GM10266 (cell line): ENCODE measurements around the gene C6orf89.

Experiments used
- DNase-seq: peaks from one replicate; pipeline ENCODE4 v3.0.0; 2012; ENCODE audit errors: extremely low spot score
- CTCF ChIP-seq: IDR thresholded peaks from 2 replicates; pipeline ENCODE4 v1.5.1; 2012; ENCODE audit warnings: mild to moderate bottlenecking, low read depth; ENCODE audit not compliant: control insufficient read depth, insufficient read depth; ENCODE audit errors: missing control alignments

The C6orf89 gene

GRCh38 chr6:36915599-36915998, 29.8 kb downstream of the C6orf89 start:
- no peak for DNase-seq
- no peak for TF ChIP-seq CTCF

GRCh38 chr6:36916126-36916525, 30.4 kb downstream of the C6orf89 start:
- TF ChIP-seq CTCF, result no peak
- DNase-seq, result no peak

- TF ChIP-seq CTCF, result no peak
These were observed 31.9 kb downstream of the C6orf89 start for GRCh38 chr6:36917541-36918193.

GRCh38 chr6:36920049-36920448, 34.3 kb downstream of the C6orf89 start:
- no peak for TF ChIP-seq CTCF
- no peak for DNase-seq

More at GRCh38 chr6:36917541-36918193, 31.9 kb downstream of the C6orf89 start:
- DNase-seq, result no peak

- no peak for DNase-seq
- no peak for TF ChIP-seq CTCF
These were observed 34.8 kb downstream of the C6orf89 start for GRCh38 chr6:36920546-36920945.

GRCh38 chr6:36924131-36924530, 38.4 kb downstream of the C6orf89 start:
- TF ChIP-seq CTCF, result no peak
- DNase-seq, result no peak

- no peak for DNase-seq
- no peak for TF ChIP-seq CTCF
These were observed 39.1 kb downstream of the C6orf89 start for GRCh38 chr6:36924778-36925374.
